ENCODE data around the gene OR6C75.

DNA sequence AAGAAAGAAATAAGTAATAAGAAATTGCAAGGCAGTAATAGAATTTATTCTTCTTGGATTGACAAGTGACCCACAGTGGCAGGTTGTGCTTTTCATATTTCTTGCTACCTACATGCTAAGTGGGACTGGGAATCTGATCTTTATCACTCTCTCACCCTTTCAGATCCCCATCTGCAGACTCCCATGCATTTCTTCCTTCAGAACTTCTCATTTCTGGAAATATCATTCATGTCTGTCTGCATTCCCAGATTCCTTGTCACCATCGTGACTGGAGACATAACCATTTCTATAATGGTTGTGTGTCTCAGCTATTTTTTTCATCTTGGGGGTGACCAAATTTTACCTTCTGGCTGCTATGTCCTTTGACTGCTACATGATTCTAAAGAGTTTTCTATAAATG is 33.6 kb downstream of the OR6C75 start:
- TF ChIP-seq, protein P1, sequence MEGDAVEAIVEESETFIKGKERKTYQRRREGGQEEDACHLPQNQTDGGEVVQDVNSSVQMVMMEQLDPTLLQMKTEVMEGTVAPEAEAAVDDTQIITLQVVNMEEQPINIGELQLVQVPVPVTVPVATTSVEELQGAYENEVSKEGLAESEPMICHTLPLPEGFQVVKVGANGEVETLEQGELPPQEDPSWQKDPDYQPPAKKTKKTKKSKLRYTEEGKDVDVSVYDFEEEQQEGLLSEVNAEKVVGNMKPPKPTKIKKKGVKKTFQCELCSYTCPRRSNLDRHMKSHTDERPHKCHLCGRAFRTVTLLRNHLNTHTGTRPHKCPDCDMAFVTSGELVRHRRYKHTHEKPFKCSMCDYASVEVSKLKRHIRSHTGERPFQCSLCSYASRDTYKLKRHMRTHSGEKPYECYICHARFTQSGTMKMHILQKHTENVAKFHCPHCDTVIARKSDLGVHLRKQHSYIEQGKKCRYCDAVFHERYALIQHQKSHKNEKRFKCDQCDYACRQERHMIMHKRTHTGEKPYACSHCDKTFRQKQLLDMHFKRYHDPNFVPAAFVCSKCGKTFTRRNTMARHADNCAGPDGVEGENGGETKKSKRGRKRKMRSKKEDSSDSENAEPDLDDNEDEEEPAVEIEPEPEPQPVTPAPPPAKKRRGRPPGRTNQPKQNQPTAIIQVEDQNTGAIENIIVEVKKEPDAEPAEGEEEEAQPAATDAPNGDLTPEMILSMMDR (IDR thresholded peaks at IDR 0.05): no peak
- TF ChIP-seq EP300 (IDR thresholded peaks at IDR 0.05) (no peak), POLR2A (IDR thresholded peaks at IDR 0.05) (no peak)

Data from upper lobe of left lung (tissue), 4 donors.